HT1080 (cell line): ENCODE measurements around the gene RTF2. TPM values are rescaled to one million over a fixed set of nuclear protein-coding genes. Genes with fewer than 3 reads are reported as not detected.

Experiments used
- DNase-seq: peaks from one replicate; pipeline ENCODE4 v3.0.0-alpha.2; 2015; ENCODE audit warnings: low read depth
- small RNA-seq: library from RNA; depleted of rRNA; stranded (forward); fragments of <200 nt; gene quantifications from one replicate; pipeline ENCODE3, GENCODE V24; 2014
- total RNA-seq: library from RNA; depleted of rRNA; stranded (reverse); fragments of >200 nt; shearing (Covaris generic); gene quantifications from 2 replicates; pipeline ENCODE4 v1.2.3, GENCODE V29; 2014; rRNA removed

The RTF2 gene
- total RNA-seq, 1 experiment from 2014 or later: 97.3 TPM

- no peak for DNase-seq
Observed at GRCh38 chr20:56537997-56538396, 69.6 kb downstream of the RTF2 start.

DNA sequence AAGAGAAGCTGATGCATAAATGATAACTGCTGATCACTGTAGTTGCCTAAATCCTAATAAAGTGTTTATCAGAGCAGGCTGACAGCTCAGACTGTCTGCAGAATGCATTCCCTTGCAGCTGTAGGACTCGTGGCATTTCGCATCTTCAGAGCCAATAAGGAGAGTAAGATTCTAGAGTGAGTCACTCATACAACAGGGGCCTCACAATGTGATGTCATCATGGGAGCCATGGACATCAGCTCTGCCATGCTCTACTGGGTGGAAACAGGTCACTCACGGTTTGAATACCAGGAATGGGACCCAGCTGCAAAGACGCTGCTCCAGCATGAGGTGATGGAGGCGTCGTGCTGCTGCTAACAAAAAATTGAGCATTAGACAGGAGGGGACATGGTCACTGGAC is 72.0 kb downstream of the RTF2 start:
- DNase-seq: peak; percentile 15

GRCh38 chr20:56542489-56543030 is 74.1 kb downstream of the RTF2 start:
- DNase-seq: no peak

GRCh38 chr20:56551571-56551970 is 83.1 kb downstream of the RTF2 start:
- no peak for DNase-seq

GRCh38 chr20:56552911-56553629 is 84.6 kb downstream of the RTF2 start:
- DNase-seq: no peak

DNA sequence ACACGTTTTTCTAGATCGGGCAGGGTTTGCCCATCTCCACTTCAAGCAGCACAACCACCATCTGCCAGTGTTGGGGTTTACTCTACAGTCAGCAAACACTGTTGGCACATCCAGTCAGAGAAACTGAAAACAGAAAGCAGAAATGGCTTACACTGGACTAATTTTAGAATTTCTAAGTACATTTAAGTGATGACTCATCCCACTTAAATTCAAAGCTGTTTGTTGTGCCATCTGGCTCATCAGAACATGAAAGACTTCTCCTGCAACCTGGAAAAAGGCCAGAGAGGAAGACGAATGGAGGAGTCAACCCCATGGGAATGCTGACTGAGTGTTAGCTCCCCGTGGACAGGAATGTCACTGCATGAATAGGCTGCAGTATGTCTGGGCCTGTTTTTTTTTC is 86.4 kb downstream of the RTF2 start:
- DNase-seq: peak; percentile 94

DNA sequence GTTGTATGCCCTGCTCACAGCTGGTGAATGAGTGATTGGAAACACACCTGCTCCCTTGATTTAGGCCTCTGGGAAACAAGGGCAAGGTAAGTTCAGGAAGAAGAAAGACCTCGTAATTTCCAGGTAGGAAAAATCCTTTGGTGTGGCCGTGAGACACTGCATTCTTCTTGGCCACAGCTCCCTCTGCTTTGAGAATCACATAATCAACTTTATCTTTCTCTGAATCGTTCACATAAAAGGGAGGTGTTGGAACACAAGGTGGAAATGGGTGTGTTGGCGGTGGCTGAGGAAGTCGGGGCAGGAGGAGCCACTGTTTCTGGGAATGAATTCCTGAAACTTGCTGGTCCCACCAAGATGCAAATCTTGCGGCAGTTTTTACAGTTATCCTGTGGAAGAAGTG is 90.5 kb downstream of the RTF2 start:
- DNase-seq: no peak

DNA sequence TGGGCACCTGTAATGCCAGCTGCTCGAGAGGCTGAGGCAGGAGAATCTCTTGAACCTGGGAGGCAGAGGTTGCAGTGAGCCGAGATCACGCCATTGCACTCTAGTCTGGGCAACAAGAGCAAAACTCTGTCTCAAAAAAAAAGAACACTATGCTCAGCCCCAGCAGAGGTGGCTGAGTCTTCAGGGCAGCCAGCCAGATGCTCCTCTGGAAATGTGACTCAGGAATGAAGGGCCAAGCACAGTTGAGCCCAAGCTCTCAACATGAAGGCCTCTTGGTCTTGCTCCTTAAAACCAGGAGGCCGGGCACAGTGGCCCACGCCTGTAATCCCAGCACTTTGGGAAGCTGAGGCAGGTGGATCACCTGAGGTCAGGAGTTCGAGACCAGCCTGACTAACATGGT is 96.1 kb downstream of the RTF2 start:
- DNase-seq: peak; percentile 25

DNA sequence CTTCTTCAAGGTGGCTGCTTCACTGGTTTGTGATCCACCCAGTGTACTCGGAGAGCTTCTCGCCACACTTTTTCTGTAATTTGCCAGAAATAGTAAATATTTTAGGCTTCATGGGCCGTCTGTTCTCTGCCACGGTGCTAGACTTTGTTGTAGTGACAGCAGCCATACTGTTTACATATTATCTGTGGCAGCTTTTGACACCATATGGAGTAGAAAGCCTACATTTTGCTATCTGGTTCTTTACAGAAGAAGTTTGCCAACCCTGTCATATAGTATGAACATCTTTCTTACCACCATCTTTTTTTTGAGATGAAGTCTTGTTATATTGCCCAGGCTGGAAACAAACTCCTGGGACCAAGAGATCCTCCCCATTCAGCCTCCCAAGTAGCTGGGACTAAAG is 97.1 kb downstream of the RTF2 start:
- DNase-seq: no peak

- DNase-seq: no peak
Observed at GRCh38 chr20:56566621-56567020, 98.2 kb downstream of the RTF2 start.

Small RNA genes within 50 kb of the gene (small RNA-seq; reads per million reads assigned to genes)
- not detected for gene RPL39P

Other genes with a start within 250 kb of the RTF2 start
- gene MC3R, start 219.9 kb upstream of the RTF2 start, total RNA-seq: not detected in 2 replicates
- 7.1 and 8.4 TPM in 2 replicates for gene FAM210B, start 109.7 kb upstream of the RTF2 start, total RNA-seq
- 133 and 148 TPM in 2 replicates for gene AURKA, start 76.4 kb upstream of the RTF2 start, total RNA-seq
- 52.2 and 79.0 TPM in 2 replicates for gene CSTF1, start 76.0 kb upstream of the RTF2 start, total RNA-seq
- gene CASS4, start 56.4 kb upstream of the RTF2 start, total RNA-seq: not detected in 2 replicates
- not detected in 2 replicates for gene FAM209A, start 56.1 kb downstream of the RTF2 start, total RNA-seq
- not detected in 2 replicates for gene FAM209B, start 64.6 kb downstream of the RTF2 start, total RNA-seq
- 8.3 and 11.7 TPM in 2 replicates for gene TFAP2C, start 160.7 kb downstream of the RTF2 start, total RNA-seq